GM23338 (cell line): Measurements from ENCODE around the gene VMAC. TPM values are rescaled to one million over a fixed set of nuclear protein-coding genes. Genes with fewer than 3 reads are reported as not detected.

Experiments
- ATAC-seq: fragments of 200-7000 bp; cut with Tn5 transposase; 3 replicates; pipeline ENCODE4 v1.9.1; 2020
- DNase-seq: peaks from one replicate; pipeline ENCODE4 v3.0.0-alpha.2; 2015; ENCODE audit warnings: low spot score
- H2AFZ ChIP-seq: fragments of 200-600 bp; sonication (generic); 2 replicates; pipeline ENCODE4 v1.8.0; 2016; ENCODE audit warnings: antibody characterized with exemption, mild to moderate bottlenecking, moderate library complexity
- H3F3A ChIP-seq: fragments of 200-600 bp; sonication (generic); replicated peaks from 2 replicates; pipeline ENCODE4 v1.8.0; 2017; ENCODE audit warnings: antibody characterized with exemption, mixed run types, low read depth
- H3K27ac ChIP-seq: fragments of 200-600 bp; sonication (generic); 2 replicates; pipeline ENCODE4 v1.6.1; 2016; ENCODE audit warnings: low read depth
- H3K27me3 ChIP-seq: fragments of 200-600 bp; sonication (generic); 2 replicates; pipeline ENCODE4 v1.8.0; 2016; ENCODE audit warnings: mild to moderate bottlenecking, mixed run types, moderate library complexity; ENCODE audit not compliant: insufficient read depth
- H3K36me3 ChIP-seq: fragments of 200-600 bp; sonication (generic); 2 replicates; pipeline ENCODE4 v1.8.0; 2016; ENCODE audit warnings: mild to moderate bottlenecking; ENCODE audit not compliant: insufficient read depth
- H3K4me1 ChIP-seq: fragments of 200-600 bp; sonication (generic); 2 replicates; pipeline ENCODE4 v1.8.0; 2016; ENCODE audit warnings: mild to moderate bottlenecking, moderate library complexity; ENCODE audit not compliant: insufficient read depth
- H3K4me2 ChIP-seq: fragments of 200-600 bp; sonication (generic); 2 replicates; pipeline ENCODE4 v1.7.1; 2017; ENCODE audit warnings: mixed run types
- H3K4me3 ChIP-seq: fragments of 200-600 bp; sonication (generic); 2 replicates; pipeline ENCODE4 v1.6.1; 2016; ENCODE audit warnings: mixed run types
- H3K79me2 ChIP-seq: fragments of 200-600 bp; sonication (generic); replicated peaks from 2 replicates; pipeline ENCODE4 v1.8.0; 2017; ENCODE audit warnings: mild to moderate bottlenecking; ENCODE audit not compliant: insufficient read depth
- H3K9me2 ChIP-seq: fragments of 200-600 bp; sonication (generic); 2 replicates; pipeline ENCODE4 v1.8.0; 2017; ENCODE audit not compliant: insufficient read depth
- H4K20me1 ChIP-seq: fragments of 200-600 bp; sonication (generic); replicated peaks from 2 replicates; pipeline ENCODE4 v1.8.0; 2017; ENCODE audit warnings: mild to moderate bottlenecking; ENCODE audit not compliant: insufficient read depth
- H3K27ac Mint-ChIP-seq: 2 replicates; pipeline ENCODE4 v1.8.0; 2020; ENCODE audit warnings: inconsistent platforms, mild to moderate bottlenecking, moderate library complexity, mixed read lengths
- H3K27me3 Mint-ChIP-seq: 3 replicates; pipeline ENCODE4 v1.8.0; 2022; ENCODE audit warnings: low read depth, mild to moderate bottlenecking, moderate library complexity, mixed read lengths, inconsistent platforms; ENCODE audit not compliant: insufficient read depth, poor library complexity
- H3K36me3 Mint-ChIP-seq: 3 replicates; pipeline ENCODE4 v1.8.0; 2021; ENCODE audit warnings: low read depth, mild to moderate bottlenecking, inconsistent platforms, moderate library complexity, mixed read lengths
- H3K4me1 Mint-ChIP-seq: 3 replicates; pipeline ENCODE4 v1.8.0; 2020; ENCODE audit warnings: mild to moderate bottlenecking, inconsistent platforms, mixed read lengths
- H3K4me3 Mint-ChIP-seq: 3 replicates; pipeline ENCODE4 v1.8.0; 2021; ENCODE audit warnings: moderate library complexity, mild to moderate bottlenecking, inconsistent platforms, mixed read lengths
- H3K9me3 Mint-ChIP-seq: 3 replicates; pipeline ENCODE4 v1.8.0; 2020; ENCODE audit warnings: moderate library complexity, mild to moderate bottlenecking, inconsistent platforms, mixed read lengths
- CREB1 ChIP-seq: fragments of 250-450 bp; sonication (Bioruptor Pico); IDR thresholded peaks from 2 replicates; pipeline ENCODE4 v1.5.0; 2020; ENCODE audit warnings: low read depth, mild to moderate bottlenecking, moderate library complexity
- CTCF ChIP-seq, 2 experiments: fragments of 200-600 bp in 1 of 2; sonication (generic) in 1 of 2; conservative IDR thresholded peaks; 2 replicates each; pipeline versions ENCODE4 v1.5.1 to v1.6.1; 2016 to 2017; ENCODE audit warnings: antibody characterized with exemption in 2 of 2, low read depth in 2 of 2, mild to moderate bottlenecking in 2 of 2, moderate library complexity in 1 of 2
- ETS1 ChIP-seq: IDR thresholded peaks from 2 replicates; pipeline ENCODE4 v1.6.1; 2016; ENCODE audit warnings: antibody characterized with exemption
- EZH2 ChIP-seq: fragments of 200-600 bp; sonication (generic); IDR thresholded peaks from one replicate; pipeline ENCODE4 v1.8.0; 2017; ENCODE audit warnings: antibody characterized with exemption, mild to moderate bottlenecking, low read depth; ENCODE audit not compliant: unreplicated experiment
- EZH2phosphoT487 ChIP-seq: fragments of 200-600 bp; sonication (generic); IDR thresholded peaks from one replicate; pipeline ENCODE4 v1.8.1; 2018; ENCODE audit warnings: antibody characterized with exemption; ENCODE audit not compliant: unreplicated experiment
- JUNB ChIP-seq: IDR thresholded peaks from one replicate; pipeline ENCODE4 v1.6.1; 2016; ENCODE audit warnings: antibody characterized with exemption; ENCODE audit not compliant: unreplicated experiment
- NANOG ChIP-seq: IDR thresholded peaks from 2 replicates; pipeline ENCODE4 v1.6.1; 2016; ENCODE audit warnings: antibody characterized with exemption, borderline replicate concordance
- POLR2AphosphoS5 ChIP-seq: IDR thresholded peaks from 2 replicates; pipeline ENCODE4 v1.6.1; 2016; ENCODE audit warnings: antibody characterized with exemption, low read depth
- REST ChIP-seq: IDR thresholded peaks from one replicate; pipeline ENCODE4 v1.6.1; 2018; ENCODE audit warnings: antibody characterized with exemption; ENCODE audit not compliant: unreplicated experiment
- STAT1 ChIP-seq: IDR thresholded peaks from one replicate; pipeline ENCODE4 v1.6.1; 2016; ENCODE audit warnings: antibody characterized with exemption; ENCODE audit not compliant: unreplicated experiment
- ZNF114 ChIP-seq: fragments of 250-450 bp; sonication (Bioruptor Pico); IDR thresholded peaks from 2 replicates; pipeline ENCODE4 v1.5.0; 2020; ENCODE audit warnings: mild to moderate bottlenecking, moderate library complexity
- ZNF331 ChIP-seq: fragments of 250-450 bp; sonication (Bioruptor Pico); IDR thresholded peaks from 2 replicates; pipeline ENCODE4 v1.5.0; 2020; ENCODE audit warnings: low read depth, mild to moderate bottlenecking, moderate library complexity
- polyA plus RNA-seq: library from polyadenylated mRNA; unstranded; fragments of >200 nt; fragmentation: Nextera tagmentation; extraction: Ambion mirVana; gene quantifications from 2 replicates; pipeline ENCODE4 v1.2.1, GENCODE V29; 2016
- total RNA-seq: library from RNA; depleted of rRNA; stranded (reverse); fragments of >200 nt; shearing (Covaris generic); gene quantifications from 2 replicates; pipeline ENCODE4 v1.2.3, GENCODE V29; 2014

Gene VMAC
- total and polyA plus RNA-seq, 2 experiments from 2014 or later = 0.79 to 3.7 TPM

- TF ChIP-seq CREB1 (CRISPR knock-in tag) (no peak), ZNF331 (CRISPR knock-in tag) (no peak), CTCF (conservative IDR thresholded peaks at IDR 0.05; ENCODE audit: low read depth in 2 of 2) (no peak), EZH2phosphoT487 (no peak), ETS1 (no peak), POLR2AphosphoS5 (no peak), ZNF114 (no peak), EZH2 (no peak)
Observed at GRCh38 chr19:5900976-5901375, 3.7 kb upstream of the VMAC start (continued).

GRCh38 chr19:5903056-5903623 is 1.5 kb upstream of the VMAC start:
- H3K27ac ChIP-seq = peak overlapping the region; percentile 95
- no peaks in the 10 kb centered on the region for H3K9me2 ChIP-seq
- ATAC-seq = peak; percentile 1; the same call in 2 of the 3 replicates
- peak overlapping the region; percentile 99 for H3K4me3 Mint-ChIP-seq
- H3K4me1 Mint-ChIP-seq = 0 out of 3 replicates have a peak, but pooled peaks cover 3% of the 10 kb centered on the region
- H3K9me3 Mint-ChIP-seq = no peaks in the 10 kb centered on the region
- no peaks in the 10 kb centered on the region for H3K36me3 ChIP-seq
- H3K36me3 Mint-ChIP-seq = peaks cover 19% of the 10 kb centered on the region
- H4K20me1 ChIP-seq = peaks cover 31% of the 10 kb centered on the region
- no peaks in the 10 kb centered on the region for H3K27me3 ChIP-seq
- H2AFZ ChIP-seq = peak overlapping the region; percentile 79
- no peaks in the 10 kb centered on the region for H3K4me1 ChIP-seq
- H3K79me2 ChIP-seq = peaks cover 40% of the 10 kb centered on the region
- no peaks in the 10 kb centered on the region for H3F3A ChIP-seq
- peak overlapping the region; percentile 99 for H3K27ac Mint-ChIP-seq
- H3K27me3 Mint-ChIP-seq = peaks cover 16% of the 10 kb centered on the region
- peak overlapping the region; percentile 94 for H3K4me2 ChIP-seq
- DNase-seq = peak; percentile 46
- peak overlapping the region; percentile 91 for H3K4me3 ChIP-seq
- TF ChIP-seq CREB1 (CRISPR knock-in tag) (no peak), POLR2AphosphoS5 (no peak), ETS1 (no peak), REST (no peak), NANOG (no peak), EZH2phosphoT487 (no peak), STAT1 (no peak), JUNB (no peak), EZH2 (no peak), ZNF114 (no peak)
